Urinary bladder (tissue), 4 donors: ENCODE data around the gene OAS1. TPM values are rescaled to one million over a fixed set of nuclear protein-coding genes. Genes with fewer than 3 reads are reported as not detected.
"Not testable (repeated sequence)": the region's sequence is repeated elsewhere in the genome, so short reads cannot be mapped to it uniquely, and the experiment has no call there.

Experiments used
- DNase-seq: peaks from one replicate; pipeline ENCODE4 v3.0.0-alpha.2; 2015; ENCODE audit errors: extremely low spot score
- H3K27ac ChIP-seq: one replicate; pipeline ENCODE4 v1.5.1; 2013; ENCODE audit warnings: low read depth, mild to moderate bottlenecking, moderate library complexity
- H3K36me3 ChIP-seq: one replicate; pipeline ENCODE4 v1.6.1; 2013; ENCODE audit warnings: mild to moderate bottlenecking, moderate library complexity; ENCODE audit not compliant: insufficient read depth
- H3K4me1 ChIP-seq: one replicate; pipeline ENCODE4 v1.6.1; 2013; ENCODE audit warnings: mild to moderate bottlenecking, moderate library complexity; ENCODE audit not compliant: insufficient read depth
- H3K4me3 ChIP-seq: one replicate; pipeline ENCODE4 v1.5.1; 2013; ENCODE audit warnings: low read depth, low read length
- WGBS: extraction: QIAGEN DNeasy Blood & Tissue Kit; methylation state at CpG from one replicate; pipeline ENCODE4 v1.1.7; 2013; 5-methylcytosine and 5-hydroxymethylcytosine counted together
- polyA plus RNA-seq: library from polyadenylated mRNA; stranded (reverse); fragments of 200-250 nt; gene quantifications from one replicate; pipeline ENCODE4 v1.2.3, GENCODE V29; 2013
- total RNA-seq: library from RNA; depleted of rRNA; stranded (reverse); fragments of >200 nt; gene quantifications from one replicate; pipeline ENCODE4 v1.2.3, GENCODE V29; 2014
- donor health status: healthy with polysubstance abuse.
- donor health status: healthy.

OAS1 gene
- total and polyA plus RNA-seq, 2 donors, result 20.8 to 28.9 TPM

DNA sequence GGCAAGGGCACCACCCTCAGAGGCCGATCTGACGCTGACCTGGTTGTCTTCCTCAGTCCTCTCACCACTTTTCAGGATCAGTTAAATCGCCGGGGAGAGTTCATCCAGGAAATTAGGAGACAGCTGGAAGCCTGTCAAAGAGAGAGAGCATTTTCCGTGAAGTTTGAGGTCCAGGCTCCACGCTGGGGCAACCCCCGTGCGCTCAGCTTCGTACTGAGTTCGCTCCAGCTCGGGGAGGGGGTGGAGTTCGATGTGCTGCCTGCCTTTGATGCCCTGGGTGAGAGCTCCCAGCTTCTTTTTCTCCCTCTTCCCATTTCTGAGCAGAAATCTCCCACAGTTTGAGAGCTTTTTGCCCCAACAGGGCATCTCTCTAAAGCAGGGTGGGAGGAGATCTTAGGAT lies 1.8 kb downstream of the OAS1 start:
- Histone ChIP-seq H3K4me3 (no peak overlapping the region), H3K36me3 (peaks cover 3% of the 10 kb centered on the region), H3K4me1 (peaks cover 4% of the 10 kb centered on the region), H3K27ac (no peak overlapping the region)
- DNase-seq, result no peak
- 59% methylated on average over 12 of the region's 12 CpGs for WGBS

DNA sequence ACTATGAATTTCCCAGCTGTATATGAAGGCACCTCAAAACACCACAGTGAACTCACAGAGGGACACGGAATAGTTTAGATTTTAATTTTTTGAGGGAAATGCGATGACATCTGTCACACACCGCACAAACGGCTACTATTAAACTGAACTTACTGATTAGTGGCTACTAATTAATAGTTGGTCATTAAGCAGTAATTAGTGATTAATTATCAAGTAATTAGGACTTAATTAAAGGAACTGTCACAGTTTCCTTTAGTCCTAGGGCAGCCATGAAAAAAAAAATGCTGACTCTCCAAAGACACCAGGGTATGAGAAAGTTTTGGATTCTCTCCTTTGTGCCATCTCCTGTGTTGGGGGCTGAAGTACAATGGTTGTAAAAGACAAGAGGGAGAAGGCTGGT lies 2.9 kb downstream of the OAS1 start:
- Histone ChIP-seq H3K4me3 (no peak overlapping the region), H3K36me3 (peaks cover 3% of the 10 kb centered on the region), H3K27ac (no peak overlapping the region), H3K4me1 (peaks cover 4% of the 10 kb centered on the region)
- 95% methylated on average over 4 of the region's 4 CpGs for WGBS
- DNase-seq, result no peak

DNA sequence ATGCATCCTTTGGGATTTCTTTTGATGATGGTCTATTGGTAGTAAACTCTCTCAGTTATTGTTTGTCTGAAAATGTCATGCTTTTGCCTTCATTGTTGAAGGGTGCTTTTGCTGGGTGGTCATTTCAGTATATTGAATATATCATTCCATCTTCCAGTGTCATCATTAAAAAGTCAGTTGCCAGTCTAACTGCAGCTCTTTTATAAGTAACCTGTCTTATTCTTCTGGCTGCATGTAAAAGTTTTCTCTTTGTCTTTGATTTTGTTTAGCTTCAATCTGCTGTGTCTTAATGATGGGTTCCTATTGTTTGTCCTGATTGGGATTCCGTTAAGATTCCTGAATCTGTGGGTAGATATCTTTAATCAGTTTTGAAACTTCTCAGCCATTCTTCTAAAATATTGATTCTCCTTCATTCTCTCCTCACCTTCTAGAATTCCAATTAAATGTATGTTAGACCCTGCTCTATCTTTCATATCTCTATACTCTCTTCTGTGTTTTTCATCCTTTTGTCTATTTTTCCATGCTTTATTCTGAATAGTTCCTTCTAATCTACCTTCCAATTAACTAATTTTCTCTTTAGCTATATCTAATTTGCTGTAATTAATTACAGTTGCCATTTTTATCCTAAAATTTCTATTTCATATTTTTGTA lies 6.4 kb downstream of the OAS1 start:
- no peak overlapping the region for H3K27ac ChIP-seq
- WGBS, result 94% methylated on average over 1 of the region's 1 CpG
- DNase-seq, result no peak
- H3K36me3 ChIP-seq, result peaks cover 3% of the 10 kb centered on the region
- H3K4me1 ChIP-seq, result peaks cover under 1% of the 10 kb centered on the region
- H3K4me3 ChIP-seq, result no peak overlapping the region

DNA sequence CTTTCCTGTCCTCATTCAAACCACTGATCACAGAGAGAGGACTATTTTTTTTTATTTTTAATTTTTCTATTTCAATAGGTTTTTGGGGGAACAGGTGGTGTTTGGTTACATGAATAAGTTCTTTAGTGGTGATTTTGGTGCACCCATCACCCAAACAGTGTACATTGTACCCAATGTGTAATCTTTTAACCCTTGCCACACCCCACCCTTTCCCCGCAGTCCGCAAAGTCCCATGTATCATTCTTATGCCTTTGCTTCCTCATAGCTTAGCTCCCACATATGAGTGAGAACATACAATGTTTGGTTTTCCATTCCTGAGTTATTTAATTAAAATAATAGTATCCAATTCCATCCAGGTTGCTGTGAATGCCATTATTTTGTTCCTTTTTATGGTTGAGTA lies 7.1 kb downstream of the OAS1 start:
- DNase-seq, H3K4me3 ChIP-seq, H3K36me3 ChIP-seq, H3K27ac ChIP-seq, H3K4me1 ChIP-seq: not testable (repeated sequence)
- WGBS, result 98% methylated on average over 2 of the region's 2 CpGs

DNA sequence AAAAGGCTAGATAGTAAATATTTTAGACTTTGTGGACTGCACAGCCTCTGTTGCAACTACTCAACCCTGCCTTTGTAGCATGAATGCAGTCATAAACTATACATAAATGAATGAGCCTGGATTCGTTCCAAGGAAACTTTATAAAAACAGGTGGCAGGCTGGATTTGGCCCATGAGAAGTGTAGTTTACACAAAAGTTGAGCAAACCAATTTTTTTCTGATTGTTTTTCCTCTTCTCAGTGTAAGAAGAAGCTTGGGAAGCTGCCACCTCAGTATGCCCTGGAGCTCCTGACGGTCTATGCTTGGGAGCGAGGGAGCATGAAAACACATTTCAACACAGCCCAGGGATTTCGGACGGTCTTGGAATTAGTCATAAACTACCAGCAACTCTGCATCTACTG lies 9.5 kb downstream of the OAS1 start:
- Histone ChIP-seq H3K36me3 (peaks cover 1% of the 10 kb centered on the region), H3K4me1 (no peaks in the 10 kb centered on the region), H3K27ac (no peak overlapping the region), H3K4me3 (no peak overlapping the region)
- WGBS, result 60% methylated on average over 5 of the region's 5 CpGs
- no peak for DNase-seq

DNA sequence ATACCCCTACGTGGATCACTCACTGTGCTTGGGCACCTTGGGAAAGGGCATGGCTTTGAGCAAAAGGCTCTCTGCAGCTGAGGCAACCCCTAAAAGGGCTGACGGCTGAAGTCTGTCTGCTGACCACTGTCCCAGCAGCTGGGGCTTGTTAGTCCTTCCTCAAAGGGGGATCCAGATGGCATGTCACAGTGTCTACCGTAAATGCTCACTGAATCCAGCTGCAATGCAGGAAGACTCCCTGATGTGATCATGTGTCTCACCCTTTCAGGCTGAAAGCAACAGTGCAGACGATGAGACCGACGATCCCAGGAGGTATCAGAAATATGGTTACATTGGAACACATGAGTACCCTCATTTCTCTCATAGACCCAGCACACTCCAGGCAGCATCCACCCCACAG lies 12.4 kb downstream of the OAS1 start:
- Histone ChIP-seq H3K4me1 (no peaks in the 10 kb centered on the region), H3K4me3 (no peak overlapping the region), H3K36me3 (no peaks in the 10 kb centered on the region), H3K27ac (no peak overlapping the region)
- DNase-seq, result no peak
- WGBS, result 67% methylated on average over 6 of the region's 6 CpGs

DNA sequence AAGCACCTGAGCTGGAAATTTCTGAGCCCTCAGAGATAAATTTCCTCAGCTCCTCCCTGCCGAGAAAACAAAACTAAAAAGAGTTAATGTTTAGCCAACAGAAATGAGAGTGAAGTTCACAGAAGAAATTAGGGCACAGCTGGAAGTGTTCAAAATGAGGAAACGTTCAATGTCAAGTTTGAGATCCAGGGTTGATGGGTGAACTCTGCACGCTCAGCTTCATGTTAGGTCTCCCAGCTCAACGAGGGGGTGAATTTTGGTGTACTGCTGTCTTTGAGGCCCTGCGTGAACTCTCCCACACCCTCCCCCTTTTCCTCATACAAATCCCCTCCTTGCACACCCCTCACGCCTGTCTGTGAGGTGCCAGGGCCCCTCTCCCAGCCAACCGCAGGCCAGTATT lies 18.2 kb downstream of the OAS1 start:
- DNase-seq, result no peak
- Histone ChIP-seq H3K4me1 (no peaks in the 10 kb centered on the region), H3K36me3 (no peaks in the 10 kb centered on the region), H3K4me3 (no peak overlapping the region), H3K27ac (no peak overlapping the region)
- 28% methylated on average over 7 of the region's 7 CpGs for WGBS

DNA sequence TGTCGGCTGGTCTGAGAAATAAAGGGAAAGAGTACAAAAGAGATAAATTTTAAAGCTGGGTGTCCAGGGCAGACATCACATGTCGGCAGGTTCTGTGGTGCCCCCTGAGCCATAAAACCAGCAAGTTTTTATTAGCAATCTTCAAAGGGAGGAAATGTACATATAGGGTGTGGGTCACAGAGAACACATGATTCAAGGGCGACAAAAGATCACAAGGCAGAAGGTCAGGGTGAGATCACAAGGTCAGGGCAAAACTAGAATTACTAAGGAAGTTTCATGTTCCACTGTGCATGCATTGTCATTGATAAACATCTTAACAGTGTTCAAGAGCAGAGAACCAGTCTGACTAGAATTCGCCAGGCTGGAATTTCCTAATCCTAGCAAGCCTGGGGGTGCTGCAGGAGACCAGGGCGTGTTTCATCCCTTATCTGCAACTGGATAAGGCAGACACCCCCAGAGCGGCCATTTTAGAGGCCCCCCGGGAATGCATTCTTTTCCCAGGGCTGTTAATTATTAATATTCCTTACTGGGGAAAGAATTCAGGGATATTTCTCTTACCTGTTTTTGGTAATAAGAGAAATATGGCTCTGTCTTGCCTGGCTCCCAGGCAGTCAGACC lies 19.8 kb downstream of the OAS1 start:
- H3K4me1 ChIP-seq, DNase-seq, H3K36me3 ChIP-seq, H3K4me3 ChIP-seq, H3K27ac ChIP-seq: not testable (repeated sequence)
- WGBS, result 42% methylated on average over 7 of the region's 7 CpGs

DNA sequence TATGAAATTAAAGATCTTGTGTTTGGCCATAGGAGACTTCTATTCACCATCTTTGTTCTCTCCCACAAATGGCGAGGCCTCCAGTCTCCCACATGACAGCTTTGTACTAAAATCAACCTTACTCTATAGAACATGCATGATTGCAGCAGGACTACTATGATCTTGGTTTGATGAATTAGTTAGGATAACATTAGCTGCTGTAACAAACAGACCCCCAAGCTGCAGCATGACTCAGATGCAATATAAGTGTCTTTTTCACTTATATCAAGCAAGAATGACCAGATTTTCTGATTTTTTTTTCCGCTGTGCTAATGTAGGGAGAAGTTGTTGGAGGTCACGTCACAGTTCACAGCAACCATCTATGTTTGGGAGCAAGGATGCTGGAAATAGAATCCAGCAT lies 20.7 kb downstream of the OAS1 start:
- no peak overlapping the region for H3K4me3 ChIP-seq
- no peak overlapping the region for H3K27ac ChIP-seq
- no peaks in the 10 kb centered on the region for H3K36me3 ChIP-seq
- H3K4me1 ChIP-seq, result peaks cover 2% of the 10 kb centered on the region
- WGBS, result 60% methylated on average over 3 of the region's 3 CpGs
- no peak for DNase-seq

DNA sequence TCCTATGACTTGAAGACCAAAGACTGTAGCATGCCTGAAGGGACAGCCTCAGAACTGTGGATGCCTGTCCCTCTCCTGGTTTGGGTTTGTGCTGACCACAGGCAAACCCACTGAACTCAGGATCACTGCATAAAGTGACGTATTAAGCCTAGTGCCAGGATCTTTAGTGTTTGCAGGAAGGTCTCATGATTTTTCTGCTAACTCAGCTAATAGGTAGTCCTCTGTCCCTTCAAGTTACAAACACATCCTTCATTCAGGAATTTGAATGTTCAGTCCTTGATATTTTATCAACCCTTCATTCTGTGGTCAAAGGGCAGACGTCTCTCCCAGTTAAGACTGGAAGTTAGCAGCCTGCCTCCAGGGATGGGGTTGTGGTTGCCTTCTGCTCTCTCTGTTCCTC lies 21.2 kb downstream of the OAS1 start:
- H3K4me1 ChIP-seq, result peaks cover 2% of the 10 kb centered on the region
- no peaks in the 10 kb centered on the region for H3K36me3 ChIP-seq
- DNase-seq, result no peak
- 46% methylated on average over 2 of the region's 2 CpGs for WGBS
- H3K27ac ChIP-seq, result no peak overlapping the region
- H3K4me3 ChIP-seq, result no peak overlapping the region

DNA sequence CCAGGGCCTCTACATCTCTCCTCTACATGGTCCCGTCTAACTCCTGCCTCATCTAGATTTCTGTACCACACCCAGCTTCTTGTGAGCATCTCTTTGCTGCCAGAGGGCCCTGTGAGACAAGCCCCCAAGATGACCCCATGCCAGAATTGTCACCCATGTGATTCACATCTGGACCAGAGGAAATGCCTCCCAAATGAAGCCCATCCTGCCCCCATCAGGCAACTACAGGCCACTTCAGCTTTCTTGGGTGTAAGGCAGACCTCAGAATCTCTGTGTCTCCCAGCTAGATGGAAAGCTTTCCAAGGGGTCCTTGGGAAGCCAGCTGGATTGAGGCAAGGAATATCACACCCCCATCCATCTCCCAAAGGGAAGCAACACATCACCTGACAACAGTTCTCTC lies 22.2 kb downstream of the OAS1 start:
- Histone ChIP-seq H3K36me3 (no peaks in the 10 kb centered on the region), H3K4me1 (peaks cover 2% of the 10 kb centered on the region), H3K27ac (no peak overlapping the region), H3K4me3 (no peak overlapping the region)
- WGBS, result 86% methylated on average over 1 of the region's 1 CpG
- no peak for DNase-seq

DNA sequence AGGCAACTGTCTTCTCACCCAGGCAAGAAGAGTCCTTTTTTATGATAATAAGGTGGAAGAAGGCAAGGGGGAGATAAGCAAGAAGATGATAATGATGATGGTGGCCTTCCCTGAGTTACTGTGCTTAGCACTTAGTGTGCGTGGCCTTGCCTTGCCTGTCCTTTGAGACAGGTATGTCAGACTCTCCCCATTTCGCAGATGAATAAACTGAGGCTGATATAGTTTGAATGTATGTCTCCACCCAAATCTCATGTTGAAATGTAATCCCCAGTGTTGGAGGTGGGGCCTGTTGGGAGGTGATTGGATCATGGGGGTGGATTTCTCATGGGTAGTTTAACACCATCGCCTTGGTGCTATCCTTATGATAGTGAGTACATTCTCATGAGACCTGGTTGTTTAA lies 23.0 kb downstream of the OAS1 start:
- Histone ChIP-seq H3K27ac (no peak overlapping the region), H3K36me3 (no peaks in the 10 kb centered on the region), H3K4me1 (peaks cover 2% of the 10 kb centered on the region), H3K4me3 (no peak overlapping the region)
- 91% methylated on average over 3 of the region's 3 CpGs for WGBS
- DNase-seq, result no peak

DNA sequence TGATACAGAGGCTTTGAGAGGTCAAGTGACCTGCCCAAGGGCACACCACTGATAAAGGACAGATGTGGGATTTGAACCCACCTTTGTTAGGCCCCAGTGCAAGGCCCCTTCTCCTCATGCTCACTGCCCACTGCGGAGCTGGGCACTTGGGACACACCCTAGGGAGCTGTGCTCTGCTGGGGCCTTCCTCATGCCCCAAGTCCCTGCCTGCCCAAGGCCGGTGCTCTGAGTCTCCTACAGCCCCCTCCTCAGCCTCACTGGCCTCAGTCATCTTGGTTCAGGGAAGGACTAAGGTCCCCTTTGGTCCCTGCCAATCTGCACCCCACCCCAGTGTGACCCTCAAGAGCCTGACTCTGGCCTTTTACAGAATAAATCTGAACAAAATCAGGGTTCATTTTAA lies 23.6 kb downstream of the OAS1 start:
- peaks cover 2% of the 10 kb centered on the region for H3K4me1 ChIP-seq
- H3K27ac ChIP-seq, result no peak overlapping the region
- no peak for DNase-seq
- WGBS, result 96% methylated on average over 2 of the region's 2 CpGs
- H3K4me3 ChIP-seq, result no peak overlapping the region
- no peaks in the 10 kb centered on the region for H3K36me3 ChIP-seq

DNA sequence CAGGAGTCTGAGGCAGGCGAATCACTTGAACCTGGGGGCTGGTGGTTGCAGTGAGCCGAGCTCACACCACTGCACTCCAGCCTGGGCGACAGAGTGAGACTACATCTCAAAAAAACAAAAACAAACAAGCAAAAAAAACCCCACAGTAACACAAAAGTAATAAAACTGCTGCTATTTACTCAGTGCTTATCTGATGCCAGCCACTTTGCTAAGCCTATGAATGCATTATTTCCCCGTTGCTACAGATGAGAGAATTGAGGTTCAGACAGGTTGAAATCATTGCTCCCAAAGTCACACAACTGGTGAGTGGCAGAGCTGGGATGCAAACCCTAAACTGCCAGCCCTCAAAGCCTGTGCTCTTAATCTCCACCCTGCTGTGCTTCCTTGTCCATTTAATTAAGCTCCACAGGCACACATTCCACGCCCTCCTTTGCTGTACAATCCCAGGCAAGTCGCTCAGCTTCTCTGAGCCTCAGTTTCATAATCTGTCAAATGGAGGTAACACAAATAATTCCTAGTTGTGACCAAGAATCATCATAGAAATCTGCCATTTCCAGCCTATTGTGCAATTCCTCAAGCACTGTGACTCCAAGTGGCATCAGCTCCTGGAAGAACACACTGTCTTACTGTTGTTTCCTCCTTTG lies 25.8 kb downstream of the OAS1 start:
- no peak for DNase-seq
- Histone ChIP-seq H3K27ac (no peak overlapping the region), H3K4me3 (no peak overlapping the region), H3K36me3 (no peaks in the 10 kb centered on the region), H3K4me1 (peaks cover 2% of the 10 kb centered on the region)
- WGBS, result 43% methylated on average over 6 of the region's 6 CpGs
